Gastrocnemius medialis (tissue), 4 donors: ENCODE measurements around the gene PYROXD2. TPM values are rescaled to one million over a fixed set of nuclear protein-coding genes. Genes with fewer than 3 reads are reported as not detected.

Experiments used
- ATAC-seq, 2 donors: fragments of 150-250 bp; one replicate each; pipeline ENCODE4 v1.9.1; 2016
- DNase-seq, 2 donors: peaks; one replicate each; pipeline ENCODE4 v3.0.0-alpha.2; 2019
- H3K27ac ChIP-seq, 4 donors: fragments of 200-600 bp; sonication (generic); 1 replicate in 1 of 4; 2 replicates in 3 of 4; pipeline ENCODE4 v1.5.1; 2016 to 2018; ENCODE audit warnings: mild to moderate bottlenecking in 2 of 4, moderate library complexity in 1 of 4
- H3K27me3 ChIP-seq, 3 donors: fragments of 200-600 bp; sonication (generic) in 2 of 3; 1 replicate in 1 of 3; 2 replicates in 2 of 3; pipeline versions ENCODE4 v1.5.1 to v1.6.0; 2016 to 2019; ENCODE audit warnings: mild to moderate bottlenecking in 1 of 3, moderate library complexity in 1 of 3
- H3K36me3 ChIP-seq, 2 donors: fragments of 200-600 bp; sonication (generic) in 1 of 2; one replicate each; pipeline ENCODE4 v1.5.1; 2017 to 2018
- H3K4me1 ChIP-seq, 2 donors: fragments of 200-600 bp; sonication (generic) in 1 of 2; one replicate each; pipeline ENCODE4 v1.5.1; 2016 to 2017; ENCODE audit warnings: mild to moderate bottlenecking in 2 of 2
- H3K4me3 ChIP-seq, 4 donors: fragments of 200-600 bp; sonication (generic) in 3 of 4; 1 replicate in 1 of 4; 2 replicates in 3 of 4; pipeline ENCODE4 v1.5.1; 2016 to 2019; ENCODE audit warnings: mild to moderate bottlenecking in 2 of 4
- H3K9me3 ChIP-seq, 3 donors: fragments of 200-600 bp; sonication (generic) in 2 of 3; 1 replicate in 1 of 3; 2 replicates in 2 of 3; pipeline ENCODE4 v1.5.1; 2016 to 2019
- CTCF ChIP-seq, 5 experiments: fragments of 450-650 bp in 3 of 5; fragments of 200-600 bp in 2 of 5; sonication (generic) in 2 of 5; IDR thresholded peaks in 4 of 5; conservative IDR thresholded peaks in 1 of 5; 1 replicate in 4 of 5; 2 replicates in 1 of 5; pipeline ENCODE4 v1.5.1; 2016 to 2019; ENCODE audit warnings: antibody characterized with exemption in 5 of 5, mild to moderate bottlenecking in 3 of 5, moderate library complexity in 3 of 5
- POLR2A ChIP-seq, 2 donors: fragments of 450-650 bp; IDR thresholded peaks; one replicate each; pipeline ENCODE4 v1.6.1; 2017; ENCODE audit warnings: antibody characterized with exemption in 2 of 2, mild to moderate bottlenecking in 2 of 2, moderate library complexity in 2 of 2
- in situ Hi-C, 4 donors: fragments of 200-750 bp; cut with MboI; loops; one replicate each; pipeline versions ENCODE4 v1.15.0 to v1.8.0; 2017; ENCODE audit warnings: low sequenced_read_pairs in 4 of 4
- intact Hi-C: fragments of 100-400 bp; cut with DNase I; formaldehyde crosslinking; loops from one replicate; pipeline ENCODE4 v1.15.1; 2023; ENCODE audit warnings: low total_unique reads
- total RNA-seq, 4 donors: library from RNA; depleted of rRNA; stranded (reverse); fragments of >200 nt; gene quantifications; one replicate each; pipeline versions ENCODE4 v1.1.0 to v1.2.3, GENCODE V29; 2016

Gene PYROXD2
- total RNA-seq, 4 donors from 2014 or later = 0.22 to 7.8 (median 1.3) TPM

- no peaks in the 10 kb centered on the region for H3K9me3 ChIP-seq
- intact Hi-C loops = no loop called here
- TF ChIP-seq CTCF (IDR thresholded peaks at IDR 0.05 in 4 of 5, conservative IDR thresholded peaks at IDR 0.05 in 1 of 5) (no peak), POLR2A (IDR thresholded peaks at IDR 0.05) (no peak)
- H3K27ac ChIP-seq = no peak overlapping the region
- H3K36me3 ChIP-seq = no peaks in the 10 kb centered on the region
- ATAC-seq (no peak), DNase-seq (no peak)
- peaks cover 0 to 20% of the 10 kb centered on the region in 2 donors for H3K4me1 ChIP-seq
- H3K4me3 ChIP-seq = no peak overlapping the region
- in situ Hi-C loops = no loop called here
- H3K27me3 ChIP-seq = no peaks in the 10 kb centered on the region
Measured at GRCh38 chr10:98405422-98405821, 9.6 kb downstream of the PYROXD2 start.

GRCh38 chr10:98404571-98405359, 10.2 kb downstream of the PYROXD2 start:
- Histone ChIP-seq H3K36me3 (no peaks in the 10 kb centered on the region), H3K4me3 (no peak overlapping the region), H3K9me3 (no peaks in the 10 kb centered on the region), H3K27ac (no peak overlapping the region), H3K27me3 (no peaks in the 10 kb centered on the region), H3K4me1 (peaks cover 0 to 13% of the 10 kb centered on the region in 2 donors)
- DNase-seq (no peak), ATAC-seq (no peak)
- in situ Hi-C loops (no loop called here), intact Hi-C loops (no loop called here)
- no peak for TF ChIP-seq POLR2A (IDR thresholded peaks at IDR 0.05)

GRCh38 chr10:98403812-98404504, 11.0 kb downstream of the PYROXD2 start:
- H3K27ac ChIP-seq = no peak overlapping the region
- intact Hi-C loops = no loop called here
- H3K4me3 ChIP-seq = no peak overlapping the region
- peaks cover 0 to 5% of the 10 kb centered on the region in 2 donors for H3K4me1 ChIP-seq
- no peak for DNase-seq
- ATAC-seq = no peak
- H3K27me3 ChIP-seq = no peaks in the 10 kb centered on the region
- TF ChIP-seq CTCF (IDR thresholded peaks at IDR 0.05 in 4 of 5, conservative IDR thresholded peaks at IDR 0.05 in 1 of 5) (no peak), POLR2A (IDR thresholded peaks at IDR 0.05) (no peak)
- in situ Hi-C loops = no loop called here
- H3K36me3 ChIP-seq = no peaks in the 10 kb centered on the region
- H3K9me3 ChIP-seq = no peaks in the 10 kb centered on the region

GRCh38 chr10:98402931-98403718, 11.9 kb downstream of the PYROXD2 start:
- no peak for DNase-seq
- in situ Hi-C loops (no loop called here), intact Hi-C loops (no loop called here)
- H3K36me3 ChIP-seq = no peaks in the 10 kb centered on the region
- H3K4me3 ChIP-seq = no peak overlapping the region
- no peak overlapping the region for H3K27ac ChIP-seq
- H3K4me1 ChIP-seq = no peaks in the 10 kb centered on the region
- TF ChIP-seq POLR2A (IDR thresholded peaks at IDR 0.05) = no peak
- no peak for TF ChIP-seq CTCF (IDR thresholded peaks at IDR 0.05 in 4 of 5, conservative IDR thresholded peaks at IDR 0.05 in 1 of 5)
- no peaks in the 10 kb centered on the region for H3K9me3 ChIP-seq
- H3K27me3 ChIP-seq = no peaks in the 10 kb centered on the region
- ATAC-seq = no peak

GRCh38 chr10:98402478-98402877, 12.5 kb downstream of the PYROXD2 start:
- no peak for TF ChIP-seq POLR2A (IDR thresholded peaks at IDR 0.05)
- no peak for TF ChIP-seq CTCF (IDR thresholded peaks at IDR 0.05 in 4 of 5, conservative IDR thresholded peaks at IDR 0.05 in 1 of 5)
- no peaks in the 10 kb centered on the region for H3K4me1 ChIP-seq
- in situ Hi-C loops = no loop called here

More at GRCh38 chr10:98402478-98402877, 12.5 kb downstream of the PYROXD2 start:
- DNase-seq = no peak
- Histone ChIP-seq H3K36me3 (no peaks in the 10 kb centered on the region), H3K9me3 (no peaks in the 10 kb centered on the region), H3K4me3 (no peak overlapping the region), H3K27ac (no peak overlapping the region), H3K27me3 (no peaks in the 10 kb centered on the region)
- no peak for ATAC-seq
- intact Hi-C loops = no loop called here
